ENCODE results near the gene NPTN.

- TF ChIP-seq, protein P1, sequence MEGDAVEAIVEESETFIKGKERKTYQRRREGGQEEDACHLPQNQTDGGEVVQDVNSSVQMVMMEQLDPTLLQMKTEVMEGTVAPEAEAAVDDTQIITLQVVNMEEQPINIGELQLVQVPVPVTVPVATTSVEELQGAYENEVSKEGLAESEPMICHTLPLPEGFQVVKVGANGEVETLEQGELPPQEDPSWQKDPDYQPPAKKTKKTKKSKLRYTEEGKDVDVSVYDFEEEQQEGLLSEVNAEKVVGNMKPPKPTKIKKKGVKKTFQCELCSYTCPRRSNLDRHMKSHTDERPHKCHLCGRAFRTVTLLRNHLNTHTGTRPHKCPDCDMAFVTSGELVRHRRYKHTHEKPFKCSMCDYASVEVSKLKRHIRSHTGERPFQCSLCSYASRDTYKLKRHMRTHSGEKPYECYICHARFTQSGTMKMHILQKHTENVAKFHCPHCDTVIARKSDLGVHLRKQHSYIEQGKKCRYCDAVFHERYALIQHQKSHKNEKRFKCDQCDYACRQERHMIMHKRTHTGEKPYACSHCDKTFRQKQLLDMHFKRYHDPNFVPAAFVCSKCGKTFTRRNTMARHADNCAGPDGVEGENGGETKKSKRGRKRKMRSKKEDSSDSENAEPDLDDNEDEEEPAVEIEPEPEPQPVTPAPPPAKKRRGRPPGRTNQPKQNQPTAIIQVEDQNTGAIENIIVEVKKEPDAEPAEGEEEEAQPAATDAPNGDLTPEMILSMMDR (IDR thresholded peaks at IDR 0.05; ENCODE audit: low read length) = no peak
- TF ChIP-seq EZH2 (IDR thresholded peaks at IDR 0.05; ENCODE audit: borderline replicate concordance, low read length) = no peak
Observed at GRCh38 chr15:73607405-73607804, 25.8 kb downstream of the NPTN start.

Data from OCI-LY1 (cell line).